HCT116 (cell line): ENCODE results near the gene FHIT. TPM values are rescaled to one million over a fixed set of nuclear protein-coding genes. Genes with fewer than 3 reads are reported as not detected.

Source experiments
- ATAC-seq: fragments of 200-7000 bp; cut with Tn5 transposase; 2 replicates; pipeline ENCODE4 v1.9.1; 2020; ENCODE audit warnings: mild to moderate bottlenecking, moderate library complexity
- BruUV-seq: library from RNA; stranded (reverse); fragments of 400-500 nt; replicated peaks from 2 replicates; lab custom pipeline; 2021; lab: Mats Ljungman, UMichigan
- CTCF ChIA-PET: fragments of 300-600 bp; sonication (Branson Sonifier 250); formaldehyde crosslinking; loops from one replicate; lab custom pipeline; 2021; ENCODE audit warnings: antibody characterized with exemption; lab: Charles Lee
- POLR2A ChIA-PET: fragments of 300-600, 350-600 bp; sonication (Branson Sonifier 250); formaldehyde crosslinking; loops from one replicate; lab custom pipeline; 2021; ENCODE audit warnings: antibody characterized with exemption; lab: Charles Lee
- RAD21 ChIA-PET, 2 experiments: fragments of 300-600 bp; sonication (Branson Sonifier 250); formaldehyde crosslinking; loops; one replicate each; lab custom pipeline; 2023; ENCODE audit warnings: low total read pairs in 2 of 2; ENCODE audit not compliant: uncharacterized antibody in 2 of 2, unreplicated experiment in 2 of 2, low non-redundant PET in 1 of 2; lab: Charles Lee
- DNase-seq: peaks from one replicate; pipeline ENCODE4 v3.0.0-alpha.2; 2010; ENCODE audit warnings: low read depth, low spot score
- H2AFZ ChIP-seq: fragments of 200-600 bp; shearing (Covaris generic), sonication (generic); 2 replicates; pipeline ENCODE4 v1.6.1; 2017; ENCODE audit warnings: low read depth, mixed run types, mixed read lengths, antibody characterized with exemption, low read length; ENCODE audit not compliant: poor library complexity, severe bottlenecking
- H3K27ac ChIP-seq: 2 replicates; pipeline ENCODE4 v1.5.1; 2012; ENCODE audit warnings: low read depth, low read length
- H3K27me3 ChIP-seq: fragments of 200-600 bp; sonication (generic); 2 replicates; pipeline ENCODE4 v1.6.1; 2016; ENCODE audit warnings: mixed run types, low read length, mixed read lengths; ENCODE audit not compliant: insufficient read depth
- H3K36me3 ChIP-seq, 2 experiments: fragments of 200-500 bp in 1 of 2; fragments of 200-600 bp in 1 of 2; sonication (Bioruptor generic) in 1 of 2; sonication (generic) in 1 of 2; 2 replicates each; pipeline versions ENCODE4 v1.5.1 to v1.6.1; 2014 to 2016; ENCODE audit warnings: low read length in 2 of 2, inconsistent platforms in 1 of 2, mixed read lengths in 1 of 2, mixed run types in 1 of 2; ENCODE audit not compliant: insufficient read depth in 2 of 2, control insufficient read depth in 1 of 2
- H3K4me1 ChIP-seq, 2 experiments: fragments of 200-600 bp in 1 of 2; sonication (generic) in 1 of 2; 2 replicates each; pipeline versions ENCODE4 v1.5.1 to v1.6.1; 2012 to 2017; ENCODE audit warnings: low read length in 2 of 2, inconsistent platforms in 1 of 2, mild to moderate bottlenecking in 1 of 2, mixed read lengths in 1 of 2, mixed run types in 1 of 2, moderate library complexity in 1 of 2; ENCODE audit not compliant: insufficient read depth in 2 of 2, control insufficient read depth in 1 of 2
- H3K4me2 ChIP-seq: fragments of 200-600 bp; sonication (generic); 2 replicates; pipeline ENCODE4 v1.6.1; 2017; ENCODE audit warnings: mixed run types, low read length, mixed read lengths
- H3K4me3 ChIP-seq, 2 experiments: fragments of 200-600 bp in 1 of 2; sonication (generic) in 1 of 2; replicated peaks in 1 of 2; 2 replicates each; pipeline ENCODE4 v1.5.1; 2011 to 2016; ENCODE audit warnings: low read length in 2 of 2, control low read depth in 1 of 2, low read depth in 1 of 2, mild to moderate bottlenecking in 1 of 2, mixed read lengths in 1 of 2, mixed run types in 1 of 2
- H3K79me2 ChIP-seq: fragments of 200-600 bp; sonication (generic); 2 replicates; pipeline ENCODE4 v1.6.1; 2017; ENCODE audit warnings: mild to moderate bottlenecking, mixed run types, low read length, moderate library complexity, mixed read lengths; ENCODE audit not compliant: insufficient read depth
- H3K9ac ChIP-seq: fragments of 200-600 bp; sonication (generic); 2 replicates; pipeline ENCODE4 v1.6.1; 2016; ENCODE audit warnings: low read length, mixed read lengths
- H3K9me2 ChIP-seq: fragments of 200-600 bp; sonication (generic), shearing (Covaris generic); 2 replicates; pipeline ENCODE4 v1.6.1; 2017; ENCODE audit warnings: mixed run types, mild to moderate bottlenecking, moderate library complexity; ENCODE audit not compliant: insufficient read depth
- H3K9me3 ChIP-seq, 2 experiments: fragments of 200-500 bp in 1 of 2; fragments of 200-600 bp in 1 of 2; sonication (Bioruptor generic) in 1 of 2; sonication (generic) in 1 of 2; 2 replicates each; pipeline ENCODE4 v1.6.1; 2014 to 2017; ENCODE audit warnings: low read length in 2 of 2, mixed read lengths in 2 of 2, inconsistent platforms in 1 of 2, low read depth in 1 of 2, mild to moderate bottlenecking in 1 of 2, mixed run types in 1 of 2, moderate library complexity in 1 of 2; ENCODE audit not compliant: control insufficient read depth in 1 of 2, insufficient read depth in 1 of 2
- H4K20me1 ChIP-seq: fragments of 200-600 bp; sonication (generic), shearing (Covaris generic); 2 replicates; pipeline ENCODE4 v1.6.1; 2017; ENCODE audit warnings: mixed run types, mild to moderate bottlenecking, moderate library complexity; ENCODE audit not compliant: insufficient read depth
- ATF3 ChIP-seq: IDR thresholded peaks from 2 replicates; pipeline ENCODE4 v1.6.1; 2012
- CEBPB ChIP-seq: IDR thresholded peaks from 2 replicates; pipeline ENCODE4 v1.6.1; 2012; ENCODE audit warnings: low read depth
- CTCF ChIP-seq, 3 experiments: fragments of 200-600 bp in 1 of 3; sonication (generic) in 1 of 3; IDR thresholded peaks in 2 of 3; conservative IDR thresholded peaks in 1 of 3; 2 replicates each; pipeline ENCODE4 v1.5.1; 2012 to 2017; ENCODE audit warnings: low read depth in 2 of 3, low read length in 2 of 3, antibody characterized with exemption in 1 of 3, borderline replicate concordance in 1 of 3, control low read depth in 1 of 3, mild to moderate bottlenecking in 1 of 3, mixed read lengths in 1 of 3, mixed run types in 1 of 3, moderate library complexity in 1 of 3; ENCODE audit not compliant: insufficient read depth in 1 of 3
- ELF1 ChIP-seq: IDR thresholded peaks from 2 replicates; pipeline ENCODE4 v1.6.1; 2012; ENCODE audit warnings: low read depth, borderline replicate concordance
- EZH2phosphoT487 ChIP-seq: fragments of 200-600 bp; IDR thresholded peaks from 2 replicates; pipeline ENCODE4 v1.6.1; 2018; ENCODE audit warnings: antibody characterized with exemption, borderline replicate concordance
- MAX ChIP-seq: IDR thresholded peaks from 2 replicates; pipeline ENCODE4 v1.6.1; 2012
- POLR2A ChIP-seq: IDR thresholded peaks from 2 replicates; pipeline ENCODE4 v1.7.0; 2011; ENCODE audit warnings: borderline replicate concordance; ENCODE audit not compliant: insufficient read depth, insufficient read length; ENCODE audit errors: extremely low read depth
- POLR2AphosphoS5 ChIP-seq: IDR thresholded peaks from 2 replicates; pipeline ENCODE4 v1.6.1; 2011; ENCODE audit warnings: mild to moderate bottlenecking, low read depth, low read length, moderate library complexity
- SP1 ChIP-seq: IDR thresholded peaks from 2 replicates; pipeline ENCODE4 v1.6.1; 2012; ENCODE audit warnings: low read depth
- YY1 ChIP-seq: IDR thresholded peaks from 2 replicates; pipeline ENCODE4 v1.6.1; 2011; ENCODE audit warnings: low read length, low read depth, moderate library complexity, mild to moderate bottlenecking; ENCODE audit not compliant: insufficient replicate concordance; ENCODE audit errors: extremely low read depth
- ZFX ChIP-seq: fragments of 450-650 bp; IDR thresholded peaks from 2 replicates; pipeline ENCODE4 v1.6.1; 2017
- ZNF274 ChIP-seq: fragments of 200-500 bp; sonication (Bioruptor generic); IDR thresholded peaks from 2 replicates; pipeline ENCODE4 v1.6.1; 2014; ENCODE audit warnings: mild to moderate bottlenecking, low read depth, low read length, inconsistent platforms
- intact Hi-C: fragments of 100-400 bp; cut with micrococcal nuclease; formaldehyde crosslinking; loops from 2 replicates; pipeline ENCODE4 v1.10.0; 2022
- total RNA-seq: library from RNA; stranded (reverse); gene quantifications from one replicate; pipeline ENCODE4 v1.2.1, GENCODE V29; 2021; ENCODE audit not compliant: unreplicated experiment

FHIT gene
- total RNA-seq, 1 experiment from 2014 or later, result 20.1 TPM

GRCh38 chr3:59980576-59980975 lies 1270.7 kb downstream of the FHIT start:
- Histone ChIP-seq H3K9ac (no peak overlapping the region), H3K4me1 (no peaks in the 10 kb centered on the region), H2AFZ (no peak overlapping the region), H3K4me2 (no peak overlapping the region), H3K4me3 (no peak overlapping the region), H3K9me3 (no peaks in the 10 kb centered on the region), H3K9me2 (no peaks in the 10 kb centered on the region), H3K27ac (no peak overlapping the region), H3K27me3 (no peaks in the 10 kb centered on the region), H3K79me2 (no peaks in the 10 kb centered on the region), H3K36me3 (no peaks in the 10 kb centered on the region), H4K20me1 (no peaks in the 10 kb centered on the region)
- ChIA-PET RAD21 (no interaction called here), CTCF (no interaction called here), POLR2A (no interaction called here)
- no peak for DNase-seq
- BruUV-seq, result no TSS peak
- intact Hi-C loops, result no loop called here
- no peak for ATAC-seq
- TF ChIP-seq YY1 (no peak), MAX (no peak), SP1 (no peak), CEBPB (no peak), EZH2phosphoT487 (no peak), ATF3 (no peak), ELF1 (no peak), POLR2A (no peak), ZNF274 (no peak), POLR2AphosphoS5 (no peak)

GRCh38 chr3:59979542-59979941 lies 1271.7 kb downstream of the FHIT start:
- H3K4me3 ChIP-seq, result no peak overlapping the region
- H3K9me3 ChIP-seq, result no peaks in the 10 kb centered on the region
- H3K36me3 ChIP-seq, result no peaks in the 10 kb centered on the region
- CTCF ChIA-PET, result no interaction called here
- H3K27ac ChIP-seq, result no peak overlapping the region
- H3K9ac ChIP-seq, result no peak overlapping the region
- no peaks in the 10 kb centered on the region; the same call in 1 of the 2 replicates for H3K27me3 ChIP-seq
- no peak overlapping the region for H3K4me2 ChIP-seq
- BruUV-seq, result no TSS peak
- no peaks in the 10 kb centered on the region for H3K4me1 ChIP-seq
- no peak for TF ChIP-seq CTCF (IDR thresholded peaks at IDR 0.05 in 2 of 3, conservative IDR thresholded peaks at IDR 0.05 in 1 of 3; ENCODE audit: borderline replicate concordance in 1 of 3, insufficient read depth in 1 of 3, low read depth in 2 of 3, low read length in 2 of 3)
- TF ChIP-seq MAX, result no peak
- no peak for TF ChIP-seq ZFX
- no peak for TF ChIP-seq YY1
- TF ChIP-seq, all 23 proteins: peak for 0
- no peak for ATAC-seq
- ChIA-PET POLR2A (no interaction called here), RAD21 (no interaction called here)
- no peaks in the 10 kb centered on the region for H3K9me2 ChIP-seq
- no peaks in the 10 kb centered on the region for H3K79me2 ChIP-seq
- DNase-seq, result no peak
- H2AFZ ChIP-seq, result no peak overlapping the region
- intact Hi-C loops, result no loop called here
- H4K20me1 ChIP-seq, result no peaks in the 10 kb centered on the region
